Suprapubic skin (tissue), 4 donors: Measurements from ENCODE around the gene ITPRIPL2. TPM values are rescaled to one million over a fixed set of nuclear protein-coding genes. Genes with fewer than 3 reads are reported as not detected.
A peak's percentile ranks its signal among the peaks of the same experiment; 100 is the strongest.

Experiments
- DNase-seq, 2 donors: peaks; one replicate each; pipeline ENCODE4 v3.0.0-alpha.2; 2019; ENCODE audit warnings: low spot score in 2 of 2
- H3K27ac ChIP-seq: fragments of 200-600 bp; sonication (generic); one replicate; pipeline ENCODE4 v1.5.1; 2019
- H3K27me3 ChIP-seq: fragments of 200-600 bp; sonication (generic); one replicate; pipeline ENCODE4 v1.5.1; 2019
- H3K36me3 ChIP-seq: fragments of 200-600 bp; sonication (generic); one replicate; pipeline ENCODE4 v1.5.1; 2019
- H3K4me1 ChIP-seq: fragments of 200-600 bp; sonication (generic); one replicate; pipeline ENCODE4 v1.5.1; 2019
- H3K4me3 ChIP-seq: fragments of 200-600 bp; sonication (generic); one replicate; pipeline ENCODE4 v1.5.1; 2019; ENCODE audit warnings: mild to moderate bottlenecking
- H3K9me3 ChIP-seq: fragments of 200-600 bp; sonication (generic); one replicate; pipeline ENCODE4 v1.5.1; 2019
- CTCF ChIP-seq, 2 donors: fragments of 200-600 bp in 1 of 2; fragments of 450-650 bp in 1 of 2; sonication (generic) in 1 of 2; IDR thresholded peaks; one replicate each; pipeline ENCODE4 v1.5.1; 2016 to 2019; ENCODE audit warnings: antibody characterized with exemption in 2 of 2, mild to moderate bottlenecking in 1 of 2, moderate library complexity in 1 of 2
- EP300 ChIP-seq: sonication (generic); formaldehyde crosslinking; IDR thresholded peaks from one replicate; pipeline ENCODE4 v1.6.1; 2017; ENCODE audit warnings: antibody characterized with exemption
- POLR2A ChIP-seq, 2 donors: fragments of 450-650 bp; IDR thresholded peaks; one replicate each; pipeline ENCODE4 v1.6.1; 2017; ENCODE audit warnings: antibody characterized with exemption in 2 of 2, mild to moderate bottlenecking in 2 of 2, moderate library complexity in 2 of 2
- POLR2AphosphoS5 ChIP-seq, 3 donors: sonication (generic); formaldehyde crosslinking; IDR thresholded peaks; one replicate each; pipeline ENCODE4 v1.6.1; 2017; ENCODE audit warnings: antibody characterized with exemption in 3 of 3
- WGBS: methylation state at CpG from one replicate; pipeline ENCODE4 v1.1.5; 2018; 5-methylcytosine and 5-hydroxymethylcytosine counted together
- total RNA-seq, 4 donors: library from RNA; depleted of rRNA; stranded (reverse); fragments of >200 nt; gene quantifications; one replicate each; pipeline ENCODE4 v1.1.0, GENCODE V29; 2016

ITPRIPL2 gene
- total RNA-seq, 4 donors from 2014 or later, result 39.0 to 91.9 (median 69.6) TPM

- no peaks in the 10 kb centered on the region for H3K9me3 ChIP-seq
- H3K36me3 ChIP-seq, result no peaks in the 10 kb centered on the region
- no peak for DNase-seq
- no peak overlapping the region for H3K27ac ChIP-seq
- H3K4me3 ChIP-seq, result no peak overlapping the region
- no peaks in the 10 kb centered on the region for H3K27me3 ChIP-seq
- no peak for TF ChIP-seq POLR2A (IDR thresholded peaks at IDR 0.05)
- TF ChIP-seq EP300, result no peak
- TF ChIP-seq POLR2AphosphoS5 (IDR thresholded peaks at IDR 0.05), result no peak
- no peak for TF ChIP-seq CTCF (IDR thresholded peaks at IDR 0.05)
- 91% methylated on average over 4 of the region's 4 CpGs for WGBS
- H3K4me1 ChIP-seq, result peaks cover 13% of the 10 kb centered on the region
Observed at GRCh38 chr16:19109288-19109664, 4.5 kb upstream of the ITPRIPL2 start.

DNA sequence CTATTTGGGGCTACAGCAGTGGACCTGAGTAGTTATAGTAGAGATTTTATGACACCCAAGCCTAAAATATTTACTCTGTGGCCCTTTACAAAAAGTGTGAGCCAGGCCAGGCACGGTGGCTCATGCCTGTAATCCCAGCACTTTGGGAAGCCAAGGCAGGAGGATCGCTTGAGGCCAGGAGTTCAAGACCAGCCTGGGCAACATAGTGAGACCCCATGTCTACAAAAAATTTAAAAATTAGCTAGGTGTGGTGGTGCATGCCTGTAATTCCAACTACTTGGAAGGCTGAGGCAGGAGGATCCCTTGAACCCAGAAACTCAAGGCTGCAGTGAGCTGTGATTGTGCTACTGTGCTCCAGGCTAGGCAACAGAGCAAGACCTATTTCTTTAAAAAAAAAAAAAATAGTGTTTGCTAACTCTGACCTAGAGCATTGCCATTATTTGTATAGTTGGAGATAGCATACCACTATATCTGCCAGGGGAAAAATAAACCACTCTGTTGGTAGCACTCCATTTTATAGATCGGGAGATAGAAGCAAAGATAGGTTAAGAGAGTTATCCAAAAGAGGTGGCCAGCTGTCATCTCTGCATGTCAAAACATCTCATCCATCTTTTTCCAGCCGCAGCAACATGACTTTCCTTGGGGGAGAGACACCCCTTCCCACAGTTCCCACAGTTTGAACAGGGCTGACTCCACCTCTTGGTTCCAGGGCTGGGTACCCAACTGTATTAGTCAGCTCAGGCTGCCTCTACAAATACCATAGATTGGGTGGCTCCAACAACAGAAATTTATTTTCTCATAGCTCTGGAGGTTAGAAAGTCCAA is 3.0 kb upstream of the ITPRIPL2 start:
- no peak for DNase-seq
- TF ChIP-seq POLR2A (IDR thresholded peaks at IDR 0.05) (no peak), EP300 (no peak), CTCF (IDR thresholded peaks at IDR 0.05) (no peak), POLR2AphosphoS5 (IDR thresholded peaks at IDR 0.05) (no peak)
- Histone ChIP-seq H3K4me3 (no peak overlapping the region), H3K27me3 (no peaks in the 10 kb centered on the region), H3K9me3 (no peaks in the 10 kb centered on the region), H3K4me1 (peaks cover 28% of the 10 kb centered on the region), H3K36me3 (no peaks in the 10 kb centered on the region), H3K27ac (no peak overlapping the region)
- 71% methylated on average over 4 of the region's 4 CpGs for WGBS

GRCh38 chr16:19112099-19112407 is 1.7 kb upstream of the ITPRIPL2 start:
- TF ChIP-seq EP300, result no peak
- TF ChIP-seq CTCF (IDR thresholded peaks at IDR 0.05), result no peak
- TF ChIP-seq POLR2A (IDR thresholded peaks at IDR 0.05), result no peak
- TF ChIP-seq POLR2AphosphoS5 (IDR thresholded peaks at IDR 0.05), result no peak
- 77% methylated on average over 2 of the region's 2 CpGs for WGBS
- Histone ChIP-seq H3K36me3 (no peaks in the 10 kb centered on the region), H3K27me3 (no peaks in the 10 kb centered on the region), H3K4me1 (peaks cover 41% of the 10 kb centered on the region), H3K9me3 (no peaks in the 10 kb centered on the region), H3K27ac (no peak overlapping the region), H3K4me3 (no peak overlapping the region)
- no peak for DNase-seq

GRCh38 chr16:19114359-19115147 is 789 bp downstream of the ITPRIPL2 start:
- Histone ChIP-seq H3K27me3 (no peaks in the 10 kb centered on the region), H3K36me3 (no peaks in the 10 kb centered on the region), H3K9me3 (no peaks in the 10 kb centered on the region), H3K4me3 (peak overlapping the region; percentile 65), H3K4me1 (peaks cover 66% of the 10 kb centered on the region), H3K27ac (peak overlapping the region; percentile 96)
- peak; percentile 82 to 89 for DNase-seq
- under 1% methylated on average over 28 of the region's 80 CpGs for WGBS
- no peak for TF ChIP-seq CTCF (IDR thresholded peaks at IDR 0.05)
- peak in 1 of 3 donors; percentile 42 for TF ChIP-seq POLR2AphosphoS5 (IDR thresholded peaks at IDR 0.05)
- TF ChIP-seq EP300, result no peak
